ENCODE data around the gene AJAP1. TPM values are rescaled to one million over a fixed set of nuclear protein-coding genes. Genes with fewer than 3 reads are reported as not detected.

Gene AJAP1
- total and polyA plus RNA-seq, 2 donors (not counting 1 experiment from before 2014, with no cell fraction given) = 0.01 TPM; not detected in 1

GRCh38 chr1:4801192-4801924 is 146.9 kb downstream of the AJAP1 start:
- Histone ChIP-seq H4K20me1 (ENCODE audit: control insufficient read depth, extremely low read depth, insufficient read depth, low read length) (no peaks in the 10 kb centered on the region), H2AFZ (ENCODE audit: low read length) (no peak overlapping the region), H3K4me3 (replicated peaks in 1 of 4; ENCODE audit: control extremely low read depth in 1 of 4, insufficient read depth in 1 of 4, low read depth in 3 of 4, low read length in 4 of 4) (no peak overlapping the region), H3K27ac (ENCODE audit: insufficient read depth, low read length) (no peak overlapping the region), H3K9ac (ENCODE audit: insufficient read depth, low read length) (no peak overlapping the region), H3K79me2 (ENCODE audit: control insufficient read depth, insufficient read depth, low read length) (no peaks in the 10 kb centered on the region), H3K36me3 (ENCODE audit: control insufficient read depth, insufficient read depth, low read length) (no peaks in the 10 kb centered on the region), H3K27me3 (ENCODE audit: control insufficient read depth, insufficient read depth, low read length) (no peaks in the 10 kb centered on the region), H3K4me1 (ENCODE audit: control insufficient read depth, extremely low read depth, insufficient read depth, low read length) (no peaks in the 10 kb centered on the region), H3K4me2 (ENCODE audit: extremely low read depth, insufficient read depth, low read length) (no peak overlapping the region), H3K9me3 (ENCODE audit: control insufficient read depth, insufficient read depth, low read depth, low read length) (no peaks in the 10 kb centered on the region)
- TF ChIP-seq EZH2 (IDR thresholded peaks at IDR 0.05; ENCODE audit: low read length, missing control alignments) (no peak), CTCF (conservative IDR thresholded peaks at IDR 0.05 in 1 of 2, IDR thresholded peaks at IDR 0.05 in 1 of 2; ENCODE audit: low read depth in 1 of 2, low read length in 2 of 2) (no peak)
- peak in 1 of 2 donors; percentile 1 for DNase-seq (ENCODE audit: low read depth in 2 of 2)

- Histone ChIP-seq H4K20me1 (ENCODE audit: control insufficient read depth, extremely low read depth, insufficient read depth, low read length) (no peaks in the 10 kb centered on the region), H3K4me1 (ENCODE audit: control insufficient read depth, extremely low read depth, insufficient read depth, low read length) (no peaks in the 10 kb centered on the region), H3K9ac (ENCODE audit: insufficient read depth, low read length) (no peak overlapping the region), H3K79me2 (ENCODE audit: control insufficient read depth, insufficient read depth, low read length) (no peaks in the 10 kb centered on the region), H2AFZ (ENCODE audit: low read length) (no peak overlapping the region), H3K27ac (ENCODE audit: insufficient read depth, low read length) (no peak overlapping the region), H3K9me3 (ENCODE audit: control insufficient read depth, insufficient read depth, low read depth, low read length) (no peaks in the 10 kb centered on the region), H3K36me3 (ENCODE audit: control insufficient read depth, insufficient read depth, low read length) (no peaks in the 10 kb centered on the region), H3K4me3 (replicated peaks in 1 of 4; ENCODE audit: control extremely low read depth in 1 of 4, insufficient read depth in 1 of 4, low read depth in 3 of 4, low read length in 4 of 4) (no peak overlapping the region), H3K4me2 (ENCODE audit: extremely low read depth, insufficient read depth, low read length) (no peak overlapping the region), H3K27me3 (ENCODE audit: control insufficient read depth, insufficient read depth, low read length) (no peaks in the 10 kb centered on the region)
- TF ChIP-seq CTCF (conservative IDR thresholded peaks at IDR 0.05 in 1 of 2, IDR thresholded peaks at IDR 0.05 in 1 of 2; ENCODE audit: low read depth in 1 of 2, low read length in 2 of 2) (no peak), EZH2 (IDR thresholded peaks at IDR 0.05; ENCODE audit: low read length, missing control alignments) (no peak)
- DNase-seq (ENCODE audit: low read depth in 2 of 2) = no peak
Measured at GRCh38 chr1:4802024-4802423, 147.6 kb downstream of the AJAP1 start.

- no peak overlapping the region for H3K9ac ChIP-seq (ENCODE audit: insufficient read depth, low read length)
- no peaks in the 10 kb centered on the region for H4K20me1 ChIP-seq (ENCODE audit: control insufficient read depth, extremely low read depth, insufficient read depth, low read length)
- no peaks in the 10 kb centered on the region for H3K27me3 ChIP-seq (ENCODE audit: control insufficient read depth, insufficient read depth, low read length)
- H3K4me2 ChIP-seq (ENCODE audit: extremely low read depth, insufficient read depth, low read length) = no peak overlapping the region
- no peaks in the 10 kb centered on the region for H3K36me3 ChIP-seq (ENCODE audit: control insufficient read depth, insufficient read depth, low read length)
- no peak overlapping the region for H3K4me3 ChIP-seq (replicated peaks in 1 of 4; ENCODE audit: control extremely low read depth in 1 of 4, insufficient read depth in 1 of 4, low read depth in 3 of 4, low read length in 4 of 4)
- no peak overlapping the region for H2AFZ ChIP-seq (ENCODE audit: low read length)
- no peak for DNase-seq (ENCODE audit: low read depth in 2 of 2)
- no peak for TF ChIP-seq CTCF (conservative IDR thresholded peaks at IDR 0.05 in 1 of 2, IDR thresholded peaks at IDR 0.05 in 1 of 2; ENCODE audit: low read depth in 1 of 2, low read length in 2 of 2)
- TF ChIP-seq EZH2 (IDR thresholded peaks at IDR 0.05; ENCODE audit: low read length, missing control alignments) = no peak
- H3K27ac ChIP-seq (ENCODE audit: insufficient read depth, low read length) = no peak overlapping the region
- H3K9me3 ChIP-seq (ENCODE audit: control insufficient read depth, insufficient read depth, low read depth, low read length) = no peaks in the 10 kb centered on the region
- no peaks in the 10 kb centered on the region for H3K79me2 ChIP-seq (ENCODE audit: control insufficient read depth, insufficient read depth, low read length)
- H3K4me1 ChIP-seq (ENCODE audit: control insufficient read depth, extremely low read depth, insufficient read depth, low read length) = no peaks in the 10 kb centered on the region
Measured at GRCh38 chr1:4803335-4803734, 148.9 kb downstream of the AJAP1 start.

Measured in fibroblast of lung (primary cell).